ENCODE results near the gene MS4A8.

MS4A8 gene

GRCh38 chr11:60761436-60762190, 62.2 kb downstream of the MS4A8 start:
- H3K9me3 ChIP-seq = no peaks in the 10 kb centered on the region
- no peaks in the 10 kb centered on the region for H3K4me1 ChIP-seq
- in situ Hi-C loops (cut with MboI; ENCODE audit: low sequenced_read_pairs) = no loop called here
- no peaks in the 10 kb centered on the region for H3K36me3 ChIP-seq (replicated peaks)
- H3K27me3 ChIP-seq (ENCODE audit: low read depth) = peaks cover 15% of the 10 kb centered on the region
- no peak overlapping the region for H3K4me3 ChIP-seq
- no peak for DNase-seq (ENCODE audit: low spot score in 2 of 2)

GRCh38 chr11:60762851-60763691, 63.7 kb downstream of the MS4A8 start:
- Histone ChIP-seq H3K9me3 (no peaks in the 10 kb centered on the region), H3K4me3 (no peak overlapping the region), H3K27me3 (ENCODE audit: low read depth) (peaks cover 15% of the 10 kb centered on the region), H3K36me3 (replicated peaks) (no peaks in the 10 kb centered on the region), H3K4me1 (no peaks in the 10 kb centered on the region)
- in situ Hi-C loops (cut with MboI; ENCODE audit: low sequenced_read_pairs) = no loop called here
- no peak for DNase-seq (ENCODE audit: low spot score in 2 of 2)

DNA sequence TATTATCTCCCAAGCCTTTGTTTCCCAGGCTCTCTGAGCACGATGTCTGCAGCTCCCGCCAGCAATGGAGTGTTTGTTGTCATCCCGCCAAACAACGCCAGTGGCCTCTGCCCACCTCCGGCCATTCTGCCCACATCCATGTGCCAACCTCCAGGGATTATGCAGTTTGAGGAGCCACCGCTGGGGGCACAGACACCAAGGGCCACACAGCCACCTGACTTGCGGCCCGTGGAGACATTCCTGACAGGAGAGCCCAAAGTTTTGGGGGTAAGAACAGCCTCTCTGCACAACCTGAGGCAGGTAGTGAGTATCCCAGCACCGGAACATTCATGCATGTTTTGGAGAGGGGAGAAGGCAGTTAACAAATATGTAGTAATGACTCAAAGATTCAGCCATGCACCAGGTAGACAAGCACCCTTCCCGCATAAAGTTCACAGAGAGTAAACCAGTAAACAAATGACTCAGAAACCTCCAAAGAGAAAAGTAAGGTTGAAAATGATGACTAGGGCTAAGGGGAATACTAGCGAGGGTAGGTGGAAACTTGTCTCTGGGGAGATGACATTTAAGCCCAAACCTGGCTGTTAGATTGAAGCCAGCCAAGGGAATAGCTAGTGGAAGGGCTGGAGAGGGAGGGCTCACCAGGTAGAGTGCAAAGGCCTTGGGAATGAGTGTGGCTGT, 64.4 kb downstream of the MS4A8 start:
- Histone ChIP-seq H3K36me3 (replicated peaks) (no peaks in the 10 kb centered on the region), H3K27me3 (ENCODE audit: low read depth) (peaks cover 12% of the 10 kb centered on the region), H3K4me1 (no peaks in the 10 kb centered on the region), H3K9me3 (no peaks in the 10 kb centered on the region), H3K4me3 (no peak overlapping the region)
- no peak for DNase-seq (ENCODE audit: low spot score in 2 of 2)
- in situ Hi-C loops (cut with MboI; ENCODE audit: low sequenced_read_pairs) = no loop called here

GRCh38 chr11:60764879-60765278, 65.5 kb downstream of the MS4A8 start:
- Histone ChIP-seq H3K36me3 (replicated peaks) (no peaks in the 10 kb centered on the region), H3K9me3 (no peaks in the 10 kb centered on the region), H3K4me3 (no peak overlapping the region), H3K4me1 (no peaks in the 10 kb centered on the region), H3K27me3 (ENCODE audit: low read depth) (peaks cover 6% of the 10 kb centered on the region; the same call in 1 of the 2 replicates)
- DNase-seq (ENCODE audit: low spot score in 2 of 2) = no peak
- in situ Hi-C loops (cut with MboI; ENCODE audit: low sequenced_read_pairs) = no loop called here

GRCh38 chr11:60765355-60765754, 65.9 kb downstream of the MS4A8 start:
- no peaks in the 10 kb centered on the region for H3K9me3 ChIP-seq
- H3K4me1 ChIP-seq = no peaks in the 10 kb centered on the region
- H3K4me3 ChIP-seq = no peak overlapping the region
- no peak for DNase-seq (ENCODE audit: low spot score in 2 of 2)
- H3K36me3 ChIP-seq (replicated peaks) = no peaks in the 10 kb centered on the region
- peaks cover 4% of the 10 kb centered on the region; the same call in 1 of the 2 replicates for H3K27me3 ChIP-seq (ENCODE audit: low read depth)
- in situ Hi-C loops (cut with MboI; ENCODE audit: low sequenced_read_pairs) = no loop called here

Measured in HAP-1 (cell line).